GM21576 (cell line): ENCODE results near the gene GABRB1.

ENCODE experiments used
- ATAC-seq: cut with Tn5 transposase; IDR thresholded peaks from one replicate; pipeline ENCODE4 v1.9.1; 2021; ENCODE audit warnings: mild to moderate bottlenecking, moderate library complexity; ENCODE audit not compliant: unreplicated experiment

The GABRB1 gene

DNA sequence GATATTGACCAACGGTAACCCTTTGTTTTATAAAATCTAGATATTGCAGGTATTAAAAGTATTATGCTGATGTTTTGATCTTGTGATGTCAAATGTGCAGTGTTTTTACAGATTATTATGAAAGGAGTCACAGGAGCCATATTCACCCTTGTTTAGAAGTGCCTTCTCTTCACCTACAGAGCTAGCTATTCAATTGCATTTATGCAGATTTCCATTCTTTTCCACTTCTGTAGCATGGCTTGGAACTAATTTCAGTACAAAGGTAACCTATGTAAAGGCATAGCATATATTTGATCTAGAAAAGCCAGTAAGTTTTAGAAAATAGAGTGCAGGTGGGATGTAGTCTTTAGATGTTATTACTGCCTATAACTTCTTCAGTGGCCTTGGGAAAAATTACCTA lies 176.2 kb downstream of the GABRB1 start:
- no peak for ATAC-seq

DNA sequence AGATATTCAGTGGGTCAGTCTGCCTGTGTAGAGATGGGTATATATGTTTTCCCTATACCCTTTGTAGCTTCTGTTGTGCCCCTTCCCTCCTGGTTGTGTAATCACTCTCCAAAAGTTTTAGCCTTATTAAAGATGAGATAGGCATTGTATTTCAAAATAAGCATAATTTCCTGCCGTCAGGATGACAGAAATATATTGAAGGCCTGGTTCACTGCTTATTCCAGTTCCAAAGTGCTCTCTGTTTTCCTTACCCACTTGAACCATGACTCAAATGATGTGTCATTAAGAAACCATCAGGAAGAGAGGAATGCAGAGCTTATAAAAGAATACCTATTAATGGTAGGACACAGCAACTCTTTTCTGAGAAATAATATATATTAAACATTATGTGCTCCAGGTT lies 178.5 kb downstream of the GABRB1 start:
- ATAC-seq: no peak

- no peak for ATAC-seq
These were observed 179.5 kb downstream of the GABRB1 start for GRCh38 chr4:47210828-47211227.

DNA sequence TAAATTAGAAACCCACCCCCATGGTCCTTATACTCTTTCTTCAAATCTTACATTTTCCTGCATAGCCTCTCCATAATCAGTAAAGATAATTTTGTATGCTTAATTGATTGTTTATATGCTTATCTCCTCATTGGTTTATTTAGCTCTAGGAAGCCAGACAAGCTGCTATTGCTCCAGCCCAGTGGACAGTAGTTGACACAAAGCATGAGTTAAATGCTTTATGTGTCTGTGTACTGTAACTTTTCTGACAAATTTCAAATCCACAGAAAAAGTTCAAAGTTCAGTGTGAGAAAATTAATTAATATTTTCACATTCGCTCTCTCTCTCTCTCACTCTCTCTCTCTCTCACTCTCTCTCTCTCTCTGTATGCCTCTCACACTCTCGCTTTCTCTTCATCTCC lies 181.7 kb downstream of the GABRB1 start:
- ATAC-seq: no peak

- ATAC-seq: no peak
These were observed 182.2 kb downstream of the GABRB1 start for GRCh38 chr4:47213539-47213938.

DNA sequence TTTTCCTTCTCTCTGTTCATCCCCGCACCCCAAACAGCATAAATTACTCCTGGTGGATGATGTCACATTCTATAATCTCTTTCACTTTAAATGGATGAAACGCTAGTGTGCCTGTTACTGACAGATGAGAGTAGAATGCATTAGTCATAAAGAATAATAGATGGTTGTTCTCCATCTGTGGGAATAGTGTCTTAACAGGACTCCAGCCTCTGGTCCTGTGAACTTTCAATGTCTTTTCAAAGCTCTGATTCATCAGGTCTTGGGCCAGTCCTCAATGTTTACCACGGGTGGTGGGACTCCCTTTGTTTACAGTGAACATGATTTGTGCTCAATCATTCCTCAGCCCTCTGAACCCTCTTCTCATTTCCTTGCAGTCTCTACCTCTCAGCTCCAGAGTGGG lies 182.6 kb downstream of the GABRB1 start:
- no peak for ATAC-seq

GRCh38 chr4:47215759-47216158 lies 184.4 kb downstream of the GABRB1 start:
- no peak for ATAC-seq

DNA sequence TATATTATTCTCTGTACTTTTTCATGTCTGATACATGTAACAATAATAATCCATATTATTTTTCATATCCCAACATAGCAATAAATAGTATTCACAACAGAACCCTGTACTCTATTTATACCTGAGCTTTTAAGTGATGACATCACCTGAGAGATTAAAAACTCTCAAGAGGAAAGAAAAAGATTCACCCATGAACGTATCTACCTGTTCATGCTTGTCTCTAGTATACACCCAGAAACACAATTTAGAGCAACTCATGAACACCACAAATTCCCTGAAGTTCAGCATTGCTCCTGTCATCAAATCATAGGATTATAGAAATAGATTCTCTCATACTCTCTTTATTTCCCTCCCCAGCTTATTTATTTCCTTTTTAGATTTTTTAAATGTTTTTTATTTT lies 185.9 kb downstream of the GABRB1 start:
- no peak for ATAC-seq

DNA sequence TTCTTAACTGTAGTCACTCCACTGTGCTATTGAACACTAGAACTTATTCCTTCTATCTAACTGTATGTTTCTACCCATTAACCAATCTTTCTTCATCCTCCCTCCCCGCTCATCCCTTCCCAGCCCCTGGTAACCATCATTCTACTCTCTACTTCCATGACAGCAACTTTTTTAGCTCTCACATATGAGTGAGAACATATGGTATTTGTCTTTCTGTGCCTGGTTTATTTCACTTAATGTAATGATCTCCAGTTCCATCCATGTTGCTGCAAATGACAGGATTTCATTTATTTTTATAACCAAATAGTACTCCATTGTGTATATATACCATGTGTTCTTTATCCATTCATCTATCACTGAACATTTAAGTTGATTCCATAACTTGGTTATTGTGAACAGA lies 186.5 kb downstream of the GABRB1 start:
- no peak for ATAC-seq

- no peak for ATAC-seq
These were observed 187.3 kb downstream of the GABRB1 start for GRCh38 chr4:47218631-47219030.

DNA sequence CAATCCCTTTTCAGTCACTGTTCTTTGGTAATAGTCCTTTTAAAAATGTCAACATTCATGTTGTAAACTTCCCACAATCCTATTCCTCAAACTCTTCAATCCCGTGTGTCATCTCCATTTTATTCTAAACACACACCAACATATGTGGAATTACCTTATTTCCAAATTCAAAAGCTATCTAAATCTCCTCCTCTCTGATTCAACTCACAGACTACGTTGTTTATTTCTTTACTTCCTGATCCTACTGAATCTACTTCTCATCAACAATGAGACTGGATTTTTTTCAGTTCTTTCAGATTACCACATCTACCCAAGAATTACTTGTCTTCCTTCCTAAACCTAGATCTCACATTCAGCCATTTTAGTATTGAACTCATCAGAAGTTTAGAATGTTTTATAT lies 188.2 kb downstream of the GABRB1 start:
- ATAC-seq: no peak

DNA sequence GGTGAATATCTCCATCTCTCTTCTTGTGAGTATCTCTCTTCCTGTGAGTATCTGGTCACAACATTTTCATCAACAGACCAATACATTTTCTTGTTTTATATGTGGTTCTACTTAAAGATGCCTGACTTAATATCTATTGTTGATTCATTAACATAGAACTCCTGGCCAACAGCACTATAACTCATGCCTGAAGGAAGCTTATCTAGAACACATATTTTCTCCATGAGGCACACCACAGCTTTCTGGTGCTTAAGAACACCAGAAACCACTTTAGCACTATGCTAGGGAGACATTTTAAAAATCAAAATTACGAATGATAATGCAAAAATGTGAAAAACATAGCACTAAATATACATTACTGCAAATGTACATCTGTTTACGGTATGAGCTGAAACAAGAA lies 190.4 kb downstream of the GABRB1 start:
- no peak for ATAC-seq

DNA sequence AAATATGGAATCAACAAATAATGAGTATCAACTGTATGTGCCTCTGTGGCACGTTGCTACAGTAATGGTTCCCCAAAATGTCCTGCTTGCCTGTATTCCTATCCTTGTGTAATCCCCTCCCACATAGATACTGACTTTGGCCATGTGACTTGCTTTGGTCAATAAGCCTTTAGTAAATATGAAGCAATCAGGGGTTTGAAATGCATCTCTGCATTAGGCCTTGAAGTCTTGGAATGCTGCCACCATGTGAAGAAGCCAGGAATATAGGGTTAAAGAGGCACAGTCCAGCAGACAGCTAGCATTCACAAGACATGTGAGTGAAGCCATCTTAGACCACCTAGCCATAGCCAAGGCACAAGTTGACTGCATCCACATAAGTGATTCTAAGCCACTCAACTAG lies 190.9 kb downstream of the GABRB1 start:
- ATAC-seq: no peak

GRCh38 chr4:47224361-47224760 lies 193.0 kb downstream of the GABRB1 start:
- ATAC-seq: no peak

- no peak for ATAC-seq
These were observed 204.4 kb downstream of the GABRB1 start for GRCh38 chr4:47235721-47236120.

- no peak for ATAC-seq
These were observed 207.3 kb downstream of the GABRB1 start for GRCh38 chr4:47238667-47239066.

GRCh38 chr4:47239649-47240048 lies 208.3 kb downstream of the GABRB1 start:
- ATAC-seq: no peak

DNA sequence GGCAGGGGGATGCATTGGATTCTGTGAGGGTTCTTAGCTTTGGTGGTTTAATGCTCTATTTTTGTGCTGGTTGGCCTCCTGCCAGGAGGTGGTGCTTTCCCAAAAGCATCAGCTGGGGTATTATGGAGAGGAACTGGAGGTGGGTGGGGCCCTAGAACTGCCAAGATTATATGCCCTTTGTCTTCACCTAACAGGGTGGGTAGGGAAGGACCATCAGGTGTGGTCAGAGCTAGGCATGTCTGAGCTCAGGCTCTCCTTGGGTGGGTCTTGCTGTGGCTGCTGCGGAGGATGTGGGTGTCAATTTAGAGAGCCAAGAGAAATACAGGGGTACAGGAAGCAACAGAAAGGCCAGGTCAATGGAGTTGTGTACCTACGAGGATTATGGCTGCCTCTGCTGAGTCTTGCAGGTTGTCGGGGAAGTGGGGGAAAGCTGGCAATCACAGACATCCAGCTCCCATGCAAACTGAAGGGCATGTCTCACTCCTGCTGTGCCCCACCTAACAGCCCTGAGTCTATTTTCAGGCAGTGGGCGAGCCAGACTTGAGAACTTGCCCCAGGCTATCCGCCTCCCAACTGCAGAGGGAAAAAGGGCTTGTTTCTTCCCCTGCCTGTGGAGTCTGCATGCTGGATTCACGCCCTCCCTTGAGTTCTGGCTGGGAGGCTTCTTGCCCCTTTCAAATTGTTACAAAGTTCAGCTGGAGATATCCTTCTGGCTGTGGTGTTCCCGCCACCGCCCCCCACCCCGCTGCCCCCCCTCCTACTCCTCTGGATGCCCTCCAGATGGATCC lies 220.2 kb downstream of the GABRB1 start:
- no peak for ATAC-seq

DNA sequence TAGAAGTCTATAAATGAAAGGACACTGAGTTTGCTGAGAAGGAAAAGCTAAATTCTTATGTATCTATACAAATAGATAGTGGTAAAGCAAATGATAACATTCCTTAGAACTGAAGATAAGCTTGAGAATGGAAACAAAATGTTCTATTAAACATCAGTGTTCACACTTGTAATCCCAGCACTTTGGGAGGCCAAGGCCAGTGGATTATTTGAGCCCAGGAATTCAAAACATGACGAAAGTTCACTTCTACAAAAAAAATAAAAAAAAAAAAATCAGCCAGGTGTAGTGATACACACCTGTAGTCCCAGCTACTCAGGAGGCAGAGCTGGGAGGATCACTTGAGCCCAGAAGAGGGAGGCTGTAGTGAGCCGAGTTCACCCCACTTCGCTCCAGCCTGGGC lies 232.4 kb downstream of the GABRB1 start:
- no peak for ATAC-seq

GRCh38 chr4:47270201-47270888 lies 239.0 kb downstream of the GABRB1 start:
- no peak for ATAC-seq

DNA sequence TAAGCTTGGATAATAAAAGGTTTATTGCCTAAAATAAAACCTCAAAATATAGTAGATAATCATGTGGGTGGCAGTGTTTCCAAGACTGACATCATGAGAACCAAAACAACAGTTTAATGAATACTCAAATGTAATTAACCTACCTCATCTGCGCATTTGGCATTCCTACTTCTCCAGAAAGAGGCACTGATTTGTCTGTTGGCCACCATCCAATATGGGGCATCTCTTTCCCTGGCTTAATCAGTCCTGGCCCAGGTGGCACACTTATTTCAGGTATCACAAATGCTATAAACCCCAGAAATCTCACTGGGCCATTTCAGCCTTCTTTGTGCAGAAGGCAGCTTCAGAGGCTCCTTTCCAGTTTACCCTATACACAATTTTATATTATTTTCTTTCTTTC lies 239.9 kb downstream of the GABRB1 start:
- no peak for ATAC-seq

- no peak for ATAC-seq
These were observed 243.5 kb downstream of the GABRB1 start for GRCh38 chr4:47274901-47275300.

DNA sequence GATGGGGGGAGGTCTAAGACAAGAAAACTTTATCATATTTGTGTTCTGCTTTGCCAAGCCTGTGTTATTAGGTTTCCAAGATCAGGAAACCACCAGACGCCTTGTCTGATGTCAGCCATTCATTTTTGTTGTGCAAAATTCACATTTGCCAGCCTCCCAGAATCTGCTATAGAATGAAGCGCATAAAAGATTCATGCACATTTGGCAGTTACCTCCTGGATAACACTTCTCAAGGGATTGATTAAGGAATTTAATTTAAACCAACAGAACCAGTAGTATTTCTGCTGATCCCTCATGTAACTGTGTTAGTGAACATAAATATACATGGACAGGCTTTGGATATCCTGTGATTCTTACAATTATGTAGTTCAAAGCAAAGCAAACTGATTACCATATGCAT lies 244.2 kb downstream of the GABRB1 start:
- no peak for ATAC-seq
